Effector CD4-positive, alpha-beta T cell (primary cell): ENCODE measurements around the gene PIGO.

ENCODE experiments used
- DNase-seq: peaks from one replicate; pipeline ENCODE4 v3.0.0-alpha.2; 2020

PIGO gene

GRCh38 chr9:35105571-35106342, 9.4 kb upstream of the PIGO start:
- DNase-seq, result no peak

- no peak for DNase-seq
Measured at GRCh38 chr9:35105126-35105525, 8.7 kb upstream of the PIGO start.

- no peak for DNase-seq
Measured at GRCh38 chr9:35104586-35104985, 8.2 kb upstream of the PIGO start.

- DNase-seq, result no peak
Measured at GRCh38 chr9:35103660-35104191, 7.3 kb upstream of the PIGO start.

- peak; percentile 88 for DNase-seq
Measured at GRCh38 chr9:35102769-35103659, 6.6 kb upstream of the PIGO start, which contains the start of gene STOML2. STOML2 (minus strand) TSS chr9:35103131; CDS start chr9:35103094, 37 bp downstream.

GRCh38 chr9:35102465-35102768, 6.0 kb upstream of the PIGO start:
- DNase-seq, result no peak

GRCh38 chr9:35097573-35097972, 1.2 kb upstream of the PIGO start:
- no peak for DNase-seq

- DNase-seq, result no peak
Measured at GRCh38 chr9:35091536-35091935, 4.9 kb downstream of the PIGO start.

- no peak for DNase-seq
Measured at GRCh38 chr9:35089434-35089833, 7.0 kb downstream of the PIGO start.

GRCh38 chr9:35085078-35085477, 11.3 kb downstream of the PIGO start:
- no peak for DNase-seq

- DNase-seq, result peak; percentile 74
Measured at GRCh38 chr9:35079426-35080341, 16.7 kb downstream of the PIGO start, which contains the start of gene FANCG. FANCG (minus strand) TSS chr9:35079942; CDS start chr9:35079524, 418 bp downstream.

GRCh38 chr9:35079041-35079425, 17.4 kb downstream of the PIGO start:
- DNase-seq, result no peak

GRCh38 chr9:35078066-35078465, 18.3 kb downstream of the PIGO start:
- no peak for DNase-seq

- no peak for DNase-seq
Measured at GRCh38 chr9:35076848-35077247, 19.5 kb downstream of the PIGO start.

- DNase-seq, result no peak
Measured at GRCh38 chr9:35075358-35075757, 21.0 kb downstream of the PIGO start.

- DNase-seq, result no peak
Measured at GRCh38 chr9:35074791-35075190, 21.6 kb downstream of the PIGO start.

GRCh38 chr9:35074141-35074540, 22.2 kb downstream of the PIGO start:
- no peak for DNase-seq

GRCh38 chr9:35073279-35073612, 23.1 kb downstream of the PIGO start:
- no peak for DNase-seq

- peak; percentile 97 for DNase-seq
Measured at GRCh38 chr9:35072461-35073278, 23.7 kb downstream of the PIGO start, which contains the start of gene VCP. VCP (minus strand) TSS chr9:35072625; CDS start chr9:35072353, 272 bp downstream.

- peak; percentile 68 for DNase-seq
Measured at GRCh38 chr9:35071814-35072460, 24.5 kb downstream of the PIGO start.
